Epithelial cell of proximal tubule (primary cell): Measurements from ENCODE around the gene PRLR. TPM values are rescaled to one million over a fixed set of nuclear protein-coding genes. Genes with fewer than 3 reads are reported as not detected.

Experiments used
- DNase-seq: peaks from one replicate; pipeline ENCODE4 v3.0.0-alpha.2; 2011; ENCODE audit warnings: low read depth
- H3K4me3 ChIP-seq: 2 replicates; pipeline ENCODE4 v1.5.1; 2011; ENCODE audit warnings: low read depth, mild to moderate bottlenecking, low read length
- total RNA-seq: library from RNA; depleted of rRNA; stranded (reverse); fragments of >200 nt; gene quantifications from 2 replicates; pipeline ENCODE4 v1.2.3, GENCODE V29; 2015
- TF ChIP-seq, protein P1 (sequence below): conservative IDR thresholded peaks from 2 replicates; pipeline ENCODE4 v1.5.1; 2012; ENCODE audit warnings: low read depth, mild to moderate bottlenecking, low read length

The PRLR gene
- total RNA-seq, 1 donor from 2014 or later, result 0.35 TPM

DNA sequence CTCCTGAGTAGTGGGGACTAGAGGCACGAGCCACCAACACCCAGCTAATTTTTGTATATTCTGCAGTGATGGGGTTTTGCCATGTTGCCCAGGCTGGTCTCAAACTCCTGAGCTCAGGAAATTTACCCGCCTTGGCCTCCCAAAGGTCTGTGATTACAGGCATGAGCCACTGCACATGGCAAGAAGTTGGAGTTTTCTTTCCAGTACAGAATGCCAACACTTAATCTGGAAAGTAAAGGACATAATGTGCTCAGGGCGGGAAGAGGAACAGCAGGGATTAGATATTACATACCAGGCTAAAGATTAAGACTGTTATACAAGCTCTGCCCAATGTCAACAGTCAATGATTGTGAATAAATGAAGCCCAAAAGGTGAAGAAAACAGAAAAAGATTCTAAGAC lies 135.3 kb downstream of the PRLR start:
- TF ChIP-seq, protein P1, sequence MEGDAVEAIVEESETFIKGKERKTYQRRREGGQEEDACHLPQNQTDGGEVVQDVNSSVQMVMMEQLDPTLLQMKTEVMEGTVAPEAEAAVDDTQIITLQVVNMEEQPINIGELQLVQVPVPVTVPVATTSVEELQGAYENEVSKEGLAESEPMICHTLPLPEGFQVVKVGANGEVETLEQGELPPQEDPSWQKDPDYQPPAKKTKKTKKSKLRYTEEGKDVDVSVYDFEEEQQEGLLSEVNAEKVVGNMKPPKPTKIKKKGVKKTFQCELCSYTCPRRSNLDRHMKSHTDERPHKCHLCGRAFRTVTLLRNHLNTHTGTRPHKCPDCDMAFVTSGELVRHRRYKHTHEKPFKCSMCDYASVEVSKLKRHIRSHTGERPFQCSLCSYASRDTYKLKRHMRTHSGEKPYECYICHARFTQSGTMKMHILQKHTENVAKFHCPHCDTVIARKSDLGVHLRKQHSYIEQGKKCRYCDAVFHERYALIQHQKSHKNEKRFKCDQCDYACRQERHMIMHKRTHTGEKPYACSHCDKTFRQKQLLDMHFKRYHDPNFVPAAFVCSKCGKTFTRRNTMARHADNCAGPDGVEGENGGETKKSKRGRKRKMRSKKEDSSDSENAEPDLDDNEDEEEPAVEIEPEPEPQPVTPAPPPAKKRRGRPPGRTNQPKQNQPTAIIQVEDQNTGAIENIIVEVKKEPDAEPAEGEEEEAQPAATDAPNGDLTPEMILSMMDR, result no peak
- no peak for DNase-seq
- no peak overlapping the region for H3K4me3 ChIP-seq

DNA sequence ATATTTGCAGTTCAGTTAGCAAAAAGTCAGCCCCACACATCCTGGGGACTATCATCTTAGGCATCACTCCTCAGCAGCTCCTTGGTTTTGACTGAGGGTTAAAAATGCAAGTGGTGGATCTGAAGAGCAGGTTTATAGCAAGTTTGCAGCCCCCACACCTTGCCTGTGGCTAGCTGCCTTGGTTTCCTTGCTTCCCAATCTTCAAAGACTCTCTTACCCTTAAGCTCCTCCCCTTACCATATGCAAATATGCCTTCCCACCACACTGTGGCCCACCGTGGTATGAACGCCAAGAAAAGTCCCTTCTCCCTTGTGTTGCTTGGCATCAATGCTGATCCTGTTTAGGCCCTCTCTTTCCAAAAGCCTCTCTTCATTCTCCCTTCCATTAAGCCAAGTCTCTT lies 137.6 kb downstream of the PRLR start:
- DNase-seq, result no peak
- H3K4me3 ChIP-seq, result no peak overlapping the region
- TF ChIP-seq, protein P1, result no peak

DNA sequence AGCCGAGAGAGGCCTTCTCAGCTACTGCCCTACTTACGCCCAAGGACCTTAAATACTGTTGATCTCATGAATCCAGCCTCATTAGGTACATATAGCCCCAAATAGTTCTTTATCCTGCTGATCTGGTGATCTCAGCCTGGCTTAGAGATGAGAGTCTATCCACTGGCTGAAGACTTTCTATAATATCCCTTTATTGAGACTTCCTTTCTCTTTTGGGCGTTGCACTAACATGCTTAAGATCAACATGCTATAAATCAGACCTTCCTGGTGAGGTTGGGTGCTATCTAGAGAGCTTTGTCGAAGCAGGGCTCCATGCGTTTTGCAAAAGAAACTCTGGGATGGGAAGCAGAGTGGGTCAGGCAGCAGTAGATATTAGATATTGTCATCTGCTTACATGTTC lies 138.6 kb downstream of the PRLR start:
- H3K4me3 ChIP-seq, result no peak overlapping the region
- TF ChIP-seq, protein P1, result no peak
- DNase-seq, result no peak

DNA sequence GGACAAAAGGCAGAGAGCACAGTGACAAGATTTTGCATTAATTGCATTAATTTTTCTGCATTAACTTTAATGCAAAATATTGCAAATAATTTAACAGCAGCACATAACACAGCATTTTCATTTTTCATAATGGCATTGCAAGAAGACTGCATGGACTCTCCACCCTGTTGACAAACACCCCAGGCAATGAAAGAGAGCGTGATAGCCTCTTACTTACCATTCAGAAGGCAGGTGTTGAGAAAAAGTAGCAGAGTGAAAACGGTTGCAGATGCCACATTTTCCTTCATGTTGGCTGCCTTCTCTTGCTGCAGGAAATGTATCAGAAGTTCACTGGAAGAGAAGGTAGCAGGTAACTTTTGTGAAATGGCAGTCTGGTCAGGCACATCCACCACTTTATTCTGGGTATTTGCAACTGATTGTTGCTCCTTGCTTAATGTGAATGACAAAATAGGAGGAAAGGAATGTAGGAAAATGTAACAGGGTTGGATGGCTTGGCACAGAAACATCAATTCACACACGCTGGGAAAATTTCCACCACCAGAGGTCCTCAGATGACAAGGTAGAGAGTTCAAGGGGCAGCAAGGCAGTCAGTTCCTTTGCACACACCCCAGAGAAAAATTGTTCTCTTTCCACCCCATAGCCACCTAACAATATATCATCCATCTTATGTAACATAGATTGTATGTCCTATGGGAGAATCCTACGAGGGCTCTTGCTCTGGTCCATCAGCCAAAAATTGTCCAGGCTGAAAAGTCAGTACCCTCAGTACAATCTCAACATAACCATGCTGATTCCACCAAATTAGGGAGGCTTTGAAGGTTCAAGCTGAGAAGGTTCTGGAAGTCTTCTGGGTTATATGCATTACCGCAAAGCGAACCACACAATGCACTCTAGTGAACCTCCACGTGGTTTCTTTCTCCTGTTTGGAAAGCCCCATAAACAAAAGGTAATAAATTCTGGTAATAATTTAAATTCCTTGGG lies 140.7 kb downstream of the PRLR start:
- H3K4me3 ChIP-seq, result no peak overlapping the region
- peak; percentile 41 for DNase-seq
- TF ChIP-seq, protein P1, result peak; percentile 92

DNA sequence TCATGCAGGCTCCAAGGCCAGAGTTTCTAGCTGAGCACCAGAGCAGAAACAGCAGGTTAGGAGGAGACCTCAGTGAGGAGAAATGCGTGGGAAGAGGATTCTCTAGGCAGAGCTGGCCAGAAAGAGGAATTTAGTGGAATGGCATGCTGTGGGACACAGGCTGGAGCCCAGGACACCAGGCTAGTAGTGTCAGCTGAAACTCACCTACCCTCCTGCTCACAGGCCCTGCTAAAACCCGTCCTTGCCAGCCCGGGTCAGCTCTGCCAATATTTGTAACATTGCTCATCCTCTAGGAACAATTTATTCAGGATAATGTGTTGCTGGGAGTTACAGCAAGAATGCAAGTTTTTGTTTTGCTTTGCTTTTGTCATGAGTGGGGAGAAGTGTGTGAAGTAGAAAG lies 142.3 kb downstream of the PRLR start:
- TF ChIP-seq, protein P1, result no peak
- DNase-seq, result peak; percentile 54
- H3K4me3 ChIP-seq, result no peak overlapping the region

DNA sequence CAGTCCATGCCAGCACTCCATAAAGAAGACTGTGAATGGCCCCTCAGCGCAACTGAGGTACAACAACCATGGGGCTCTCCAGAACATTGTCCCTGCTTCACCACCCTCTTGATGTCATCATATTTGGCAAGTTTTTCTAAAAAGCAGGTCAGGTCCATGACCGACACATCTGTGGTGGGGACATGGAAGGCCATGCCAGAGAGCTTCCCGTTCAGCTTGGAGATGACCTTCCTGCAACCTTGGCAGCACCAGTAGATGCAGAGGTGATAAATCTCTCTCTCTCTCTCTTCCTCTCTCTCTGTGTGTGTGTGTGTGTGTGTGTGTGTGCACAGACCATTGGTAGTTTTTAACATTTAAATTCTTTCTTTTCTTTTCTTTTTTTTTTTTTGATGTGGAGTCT lies 147.1 kb downstream of the PRLR start:
- TF ChIP-seq, protein P1, result no peak
- no peak overlapping the region for H3K4me3 ChIP-seq
- no peak for DNase-seq
